HG03039 (cell line): Measurements from ENCODE around the gene TYSND1.
"Not testable (repeated sequence)": the region's sequence is repeated elsewhere in the genome, so short reads cannot be mapped to it uniquely, and the experiment has no call there.

ENCODE experiments used
- ATAC-seq: cut with Tn5 transposase; IDR thresholded peaks from one replicate; pipeline ENCODE4 v1.9.1; 2021; ENCODE audit warnings: mild to moderate bottlenecking, moderate library complexity; ENCODE audit not compliant: unreplicated experiment

TYSND1 gene

DNA sequence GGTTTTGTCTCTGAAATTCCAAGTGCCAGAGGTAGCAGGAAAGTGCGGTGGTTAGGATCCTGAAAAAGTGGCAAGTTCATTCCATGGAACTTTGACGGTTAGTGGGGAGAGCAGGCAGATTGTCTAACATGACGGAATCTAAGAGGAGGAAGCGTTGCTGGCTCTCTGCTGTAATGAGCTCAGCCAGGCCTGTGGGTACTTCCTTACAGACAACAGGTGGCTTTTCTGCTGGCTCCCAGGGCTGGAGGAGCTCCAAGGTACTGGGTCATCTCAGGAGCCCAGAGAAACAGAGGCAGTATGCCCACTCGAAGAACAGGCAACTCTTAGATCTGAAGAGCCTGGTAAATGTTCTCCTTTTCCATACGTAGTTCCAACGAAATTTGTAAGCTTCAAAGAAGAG lies 10.8 kb downstream of the TYSND1 start:
- ATAC-seq = no peak

- no peak for ATAC-seq
These were observed 11.5 kb downstream of the TYSND1 start for GRCh38 chr10:70135046-70135445.

DNA sequence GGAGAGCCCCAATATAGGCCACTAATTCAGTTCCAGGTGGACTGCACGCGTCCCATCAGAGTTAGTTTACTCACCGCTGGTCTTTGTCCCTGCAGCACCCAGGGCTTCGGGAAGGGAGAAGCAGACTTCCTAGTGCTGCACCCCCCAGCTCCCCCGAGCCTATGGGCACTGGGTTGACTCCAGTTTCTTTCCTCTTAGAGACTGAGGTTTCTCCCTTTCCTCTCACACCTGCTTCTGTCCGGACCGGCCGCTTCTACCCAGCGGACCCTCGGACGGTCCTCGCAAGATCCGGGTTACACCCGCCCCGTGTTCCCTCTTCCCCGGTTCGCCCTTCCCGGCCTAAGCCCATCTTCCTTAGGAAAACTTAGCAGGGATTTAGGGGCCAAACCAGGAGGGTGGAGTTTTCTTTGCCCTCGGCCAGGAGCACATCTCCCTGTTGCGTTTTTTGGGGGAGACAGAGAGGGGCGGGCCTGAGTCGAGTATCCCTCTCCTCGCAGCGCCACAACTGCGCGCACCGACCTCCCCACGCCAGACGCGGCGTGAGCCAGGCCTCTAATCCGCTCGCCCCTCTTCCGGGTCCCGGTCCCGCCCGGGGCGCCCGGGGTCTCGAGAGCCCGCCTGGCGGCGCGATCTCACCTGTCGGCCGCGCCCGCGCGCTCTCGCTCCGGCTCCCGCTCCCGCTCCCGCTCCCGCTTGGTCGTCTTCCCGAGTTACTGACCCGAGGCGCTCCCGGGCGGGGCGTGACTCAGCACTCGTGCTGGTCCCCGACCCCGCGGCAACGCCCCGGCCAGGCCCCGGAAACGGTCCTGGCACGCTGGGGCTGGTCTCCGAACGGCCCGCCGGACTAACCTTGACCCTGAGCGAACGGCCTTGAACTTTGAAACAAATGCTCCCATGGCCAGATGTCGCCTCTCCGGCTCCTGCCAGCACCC lies 14.1 kb downstream of the TYSND1 start, which contains the start of gene AIFM2:
Gene AIFM2 (minus strand): TSS at position 728 of the 932 bp plus-strand sequence. CDS start 8,741 bp downstream, outside the sequence.
- ATAC-seq = peak; percentile 70

DNA sequence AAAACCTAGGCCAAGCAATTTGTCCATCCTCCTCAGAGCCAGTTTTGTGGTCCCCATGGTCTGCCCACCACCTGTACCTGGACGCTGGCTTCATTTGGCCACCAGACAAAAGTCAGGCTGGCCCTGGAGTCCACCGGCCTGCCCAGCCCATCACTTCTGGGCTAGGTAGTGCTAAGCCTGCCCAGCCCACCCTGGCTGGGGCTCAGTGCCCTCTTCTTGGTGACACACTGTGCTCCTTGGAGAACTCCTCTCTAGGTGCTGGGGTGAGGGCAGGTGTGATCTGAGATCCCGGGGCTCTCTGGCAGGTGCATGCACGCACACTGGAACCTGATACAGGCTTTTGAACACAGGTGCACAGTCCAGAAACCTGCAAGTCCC lies 15.0 kb downstream of the TYSND1 start:
- no peak for ATAC-seq

GRCh38 chr10:70130878-70131559 lies 15.5 kb downstream of the TYSND1 start:
- no peak for ATAC-seq

- ATAC-seq = no peak
These were observed 19.7 kb downstream of the TYSND1 start for GRCh38 chr10:70126700-70127395.

DNA sequence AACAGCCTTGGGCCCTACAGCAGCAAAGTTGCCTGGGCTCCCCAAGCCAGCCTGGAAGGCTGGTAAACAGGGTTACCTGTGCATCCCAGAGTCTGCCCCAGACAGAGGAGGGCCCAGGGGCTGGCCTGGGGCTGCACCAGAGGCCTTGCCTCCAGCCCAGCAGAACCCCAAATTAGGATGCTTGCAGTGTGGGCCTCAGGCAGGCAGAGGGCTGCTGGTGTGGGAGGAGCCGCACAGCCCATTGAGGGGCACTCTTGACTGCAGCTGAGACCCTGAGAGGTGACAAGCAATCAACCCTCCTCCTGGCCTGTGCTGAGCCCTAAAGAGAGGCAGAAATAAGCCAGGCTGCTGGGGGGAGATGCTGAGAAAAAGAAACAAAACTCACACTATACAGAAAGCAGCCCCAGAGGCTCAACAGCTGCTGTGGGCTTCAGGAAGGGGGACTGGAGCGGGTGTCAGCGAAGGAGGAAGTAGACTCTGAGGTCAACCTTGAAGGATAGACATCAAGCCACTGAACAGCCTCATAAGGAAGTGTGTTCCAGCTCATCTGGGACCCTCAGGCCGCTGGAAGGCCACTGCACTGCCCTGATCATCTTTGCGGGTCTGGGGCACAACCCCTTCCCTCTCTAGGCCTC lies 20.5 kb downstream of the TYSND1 start:
- no peak for ATAC-seq

DNA sequence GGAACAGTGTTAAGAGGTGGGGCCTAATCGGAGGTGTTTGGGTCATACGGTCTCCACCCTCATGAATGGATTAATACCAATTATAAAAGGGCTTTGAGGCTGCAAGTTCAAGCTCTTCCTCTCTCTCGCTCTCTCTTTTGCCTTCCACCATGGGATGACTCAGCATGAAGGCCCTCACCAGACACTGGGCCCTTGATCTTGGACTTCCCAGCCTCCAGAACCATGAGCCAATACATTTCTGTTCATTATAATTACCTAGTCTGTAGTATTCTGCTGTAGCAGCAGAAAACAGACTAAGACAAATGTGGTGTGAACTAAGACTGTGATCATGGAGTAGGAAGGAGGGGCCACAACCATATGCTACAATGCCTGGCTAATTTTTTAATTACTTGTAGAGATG lies 21.6 kb downstream of the TYSND1 start:
- no peak for ATAC-seq

DNA sequence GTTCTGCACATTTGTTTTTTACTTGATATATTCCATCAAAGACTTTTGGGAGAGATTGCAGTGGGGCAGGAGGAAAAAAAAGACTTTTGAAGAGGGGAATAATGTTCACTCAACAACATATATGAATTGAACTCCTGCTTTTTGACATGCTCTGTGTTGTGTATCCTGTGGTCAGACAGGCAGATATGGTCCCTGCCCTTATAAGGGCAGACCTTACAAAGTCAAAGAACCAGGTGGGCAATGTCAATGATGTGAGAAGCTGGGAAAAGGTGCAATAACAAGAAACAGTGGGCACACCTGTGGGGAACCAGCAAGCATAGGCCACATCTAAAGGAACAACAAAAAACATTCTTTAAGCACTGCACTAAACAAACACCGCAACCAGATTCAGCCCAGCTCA lies 22.1 kb downstream of the TYSND1 start:
- no peak for ATAC-seq

DNA sequence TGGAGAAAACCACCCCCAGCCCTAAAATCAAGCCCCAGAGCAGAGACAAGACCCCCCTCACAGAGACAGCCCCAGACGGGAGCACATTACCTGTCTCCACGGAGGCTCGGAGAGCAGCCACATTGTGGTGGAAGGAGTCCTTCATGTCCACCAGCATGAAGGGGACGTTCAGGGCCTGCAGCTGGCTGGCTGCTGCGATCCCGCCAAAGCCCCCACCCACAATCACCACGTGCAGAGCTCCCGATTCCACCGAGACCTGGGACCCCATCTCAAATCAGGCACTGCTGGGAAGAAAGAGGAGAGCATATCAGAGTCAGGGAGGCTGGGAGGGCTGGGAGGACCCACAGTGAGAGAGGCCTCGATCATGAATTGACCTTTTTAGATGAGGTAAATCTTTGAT lies 22.7 kb downstream of the TYSND1 start:
- no peak for ATAC-seq

GRCh38 chr10:70123166-70123565 lies 23.3 kb downstream of the TYSND1 start:
- ATAC-seq = not testable (repeated sequence)

DNA sequence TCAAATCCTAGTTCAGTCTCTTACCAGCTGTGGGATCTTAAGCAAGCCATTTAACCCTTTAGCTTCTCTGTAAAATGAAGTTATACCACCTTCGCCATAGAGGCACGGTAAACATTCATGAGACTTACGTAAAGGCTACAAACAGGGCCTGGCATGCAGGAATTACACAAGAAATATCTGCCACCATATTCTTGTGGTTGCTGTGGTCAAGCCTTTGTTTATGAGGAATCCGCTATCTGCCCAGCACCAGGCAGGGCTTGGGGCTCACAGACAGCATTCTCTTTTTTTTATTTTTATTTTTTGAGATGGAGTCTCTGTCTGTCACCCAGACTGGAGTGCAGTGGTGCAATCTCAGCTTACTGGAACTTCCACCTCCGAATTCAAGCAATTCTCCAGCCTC lies 23.8 kb downstream of the TYSND1 start:
- no peak for ATAC-seq

GRCh38 chr10:70121281-70121949 lies 25.1 kb downstream of the TYSND1 start:
- ATAC-seq = no peak

GRCh38 chr10:70120417-70120816 lies 26.1 kb downstream of the TYSND1 start:
- ATAC-seq = no peak

DNA sequence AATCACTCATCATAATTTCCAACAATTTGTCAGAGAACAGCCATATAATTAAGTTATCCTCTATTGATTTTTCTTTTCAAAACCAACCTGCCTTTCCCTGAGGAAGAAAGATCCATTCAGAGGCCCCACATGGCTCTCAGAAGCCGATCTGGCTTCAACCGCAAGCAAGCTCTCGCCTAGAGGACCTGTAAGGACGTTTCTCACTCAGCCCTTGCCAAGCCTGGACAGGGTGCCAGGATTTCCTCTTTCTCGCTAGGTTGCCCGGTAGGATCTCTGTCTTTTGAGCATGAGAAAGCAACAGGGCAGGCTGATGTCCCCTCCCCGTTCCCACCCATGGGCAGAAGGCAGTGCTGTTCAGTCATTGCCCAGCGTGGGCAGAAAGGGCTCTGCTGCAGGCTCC lies 26.9 kb downstream of the TYSND1 start:
- ATAC-seq = no peak

DNA sequence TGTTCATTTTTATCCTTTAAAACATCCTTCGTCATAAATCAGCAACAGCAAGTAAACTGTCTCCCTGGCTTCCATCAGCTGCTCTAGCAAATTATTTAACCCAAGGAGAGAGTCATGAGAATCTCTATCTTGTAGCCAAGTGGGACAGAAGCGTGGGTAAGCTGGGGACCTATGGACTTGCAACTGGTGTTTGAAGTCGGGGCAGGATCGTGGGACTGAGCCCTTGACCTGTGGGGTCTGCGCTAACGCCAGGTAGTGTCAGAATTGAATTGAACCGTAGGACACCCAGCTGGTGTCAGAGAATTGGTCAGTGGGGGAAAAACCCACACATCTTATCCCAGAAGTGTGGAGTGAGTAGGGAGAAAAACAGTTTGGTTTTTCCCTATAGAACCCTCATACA lies 27.3 kb downstream of the TYSND1 start:
- no peak for ATAC-seq

DNA sequence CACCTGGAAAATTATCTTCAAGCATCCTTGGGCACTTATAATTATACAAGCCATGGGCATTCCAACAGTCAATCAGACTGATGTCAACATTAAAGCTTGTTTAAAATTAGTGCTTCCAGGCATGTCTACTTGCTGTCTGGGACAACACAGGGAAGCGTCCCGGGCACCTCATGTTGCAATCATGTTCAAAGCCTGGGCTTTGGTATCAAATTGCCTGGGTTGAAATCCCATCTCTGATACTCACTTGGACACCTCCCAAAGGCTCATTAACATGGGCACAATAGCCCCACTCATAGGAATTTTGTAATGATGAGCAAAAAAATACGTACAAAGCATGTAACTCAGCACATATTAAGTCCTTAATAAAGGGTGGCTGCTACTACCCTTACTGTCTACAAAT lies 28.3 kb downstream of the TYSND1 start:
- ATAC-seq = no peak

- no peak for ATAC-seq
These were observed 28.9 kb downstream of the TYSND1 start for GRCh38 chr10:70117646-70118045.

- no peak for ATAC-seq
These were observed 30.4 kb downstream of the TYSND1 start for GRCh38 chr10:70115948-70116682.

DNA sequence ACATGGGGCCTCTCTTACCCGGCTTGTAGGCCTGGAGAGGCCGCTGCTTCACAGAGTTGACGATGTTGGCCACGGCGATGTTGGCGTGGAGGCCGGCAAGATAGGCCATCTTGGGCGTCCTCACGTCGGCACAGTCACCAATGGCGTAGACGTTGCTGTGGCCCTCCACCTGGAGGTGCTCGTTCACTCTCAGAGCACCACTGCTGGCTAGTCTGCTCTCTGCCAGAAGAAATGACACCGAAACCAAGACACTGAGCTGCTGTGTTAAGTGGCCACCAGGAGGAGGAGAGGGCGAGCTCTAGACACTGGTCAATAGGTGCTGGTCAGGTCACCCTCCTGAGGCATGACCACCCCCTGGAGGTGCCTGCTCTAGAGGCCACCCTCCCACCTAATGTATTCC lies 31.6 kb downstream of the TYSND1 start:
- no peak for ATAC-seq
